ENCODE measurements around the gene ACOT7. TPM values are rescaled to one million over a fixed set of nuclear protein-coding genes. Genes with fewer than 3 reads are reported as not detected.

ACOT7 gene
- total RNA-seq, 1 donor from 2014 or later = 128 TPM

DNA sequence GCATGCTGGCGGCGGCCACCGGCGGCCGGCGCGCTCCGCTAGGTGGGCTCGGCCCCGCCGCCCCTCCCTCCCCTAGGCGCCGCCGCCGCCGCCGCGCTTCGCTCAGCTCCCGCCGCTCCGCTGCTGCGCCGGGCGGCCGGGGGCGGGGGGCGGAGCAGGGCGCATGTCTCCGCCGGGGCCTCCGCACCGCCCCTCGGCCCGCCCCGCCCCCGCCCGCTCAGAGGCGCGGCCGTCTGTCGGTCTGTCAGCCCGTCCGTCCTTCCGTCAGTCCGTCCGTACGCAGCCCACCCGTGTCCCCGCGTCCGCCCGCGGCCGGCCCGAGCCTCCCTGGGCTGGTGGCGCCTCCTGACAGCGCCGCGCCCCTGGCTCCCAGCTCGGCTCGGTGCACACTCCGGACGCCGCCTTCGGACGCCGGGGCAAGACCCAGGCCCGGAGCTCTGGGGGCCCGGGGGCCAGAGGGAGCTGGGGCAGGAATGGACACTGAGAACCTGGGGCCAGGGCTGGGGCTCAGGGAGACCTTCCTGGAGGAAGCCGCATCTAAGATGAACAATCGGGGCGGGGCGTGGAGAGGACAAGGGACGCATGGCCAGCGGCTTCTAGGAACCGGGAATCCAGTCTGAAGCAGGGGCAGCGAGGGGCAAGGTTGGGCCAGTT, 132.5 kb downstream of the ACOT7 start, which contains the start of gene GPR153:
Gene GPR153 (minus strand): TSS at position 138 of the 654 bp plus-strand sequence. CDS start 6,193 bp downstream, outside the sequence.
- peak; percentile 35 for DNase-seq (ENCODE audit: low spot score)

DNA sequence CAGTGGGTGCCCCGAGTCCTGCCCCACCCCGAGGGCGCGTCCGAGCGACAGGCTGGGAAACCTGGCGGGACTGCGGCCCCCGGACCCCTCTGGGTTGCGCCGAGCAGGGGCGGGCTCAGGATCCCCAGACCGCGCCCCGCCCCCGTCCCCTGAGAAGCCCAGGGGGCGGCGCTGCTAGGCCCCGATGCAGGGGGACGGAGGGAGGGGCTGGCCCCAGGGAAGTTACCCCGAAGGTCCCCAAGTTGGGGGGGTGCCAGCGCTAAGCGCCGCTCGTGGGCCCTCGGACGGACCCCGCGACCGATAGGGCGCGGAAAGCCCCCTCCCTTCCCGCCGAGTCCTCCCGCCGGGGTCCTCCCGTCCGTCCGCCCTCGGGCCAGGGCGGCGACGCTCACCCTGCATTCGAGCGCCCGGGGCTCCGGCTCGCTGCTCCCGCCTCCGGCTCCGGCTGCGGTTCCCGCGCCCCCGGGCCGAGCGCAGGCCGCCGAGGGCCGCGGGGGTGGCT, 133.1 kb downstream of the ACOT7 start:
- H3K4me3 Mint-ChIP-seq (ENCODE audit: low read depth) = no peak overlapping the region
- peaks cover 2% of the 10 kb centered on the region for H3K4me1 Mint-ChIP-seq (ENCODE audit: low read depth)
- H3K36me3 Mint-ChIP-seq (ENCODE audit: low read depth) = no peaks in the 10 kb centered on the region
- peaks cover 19% of the 10 kb centered on the region for H3K27me3 Mint-ChIP-seq (ENCODE audit: low read depth)
- intact Hi-C loops (cut with micrococcal nuclease) = no loop called here
- DNase-seq (ENCODE audit: low spot score) = no peak
- H3K27ac Mint-ChIP-seq = no peak overlapping the region
- H3K9me3 Mint-ChIP-seq = no peaks in the 10 kb centered on the region

More for the DNA sequence above, 132.5 kb downstream of the ACOT7 start, which contains the start of gene GPR153:
- intact Hi-C loops (cut with micrococcal nuclease) = no loop called here
- peak within 1 kb of the TSS; percentile 54 for H3K4me3 Mint-ChIP-seq (ENCODE audit: low read depth)
- H3K36me3 Mint-ChIP-seq (ENCODE audit: low read depth) = no peaks in the 10 kb centered on the region
- H3K27ac Mint-ChIP-seq = no peak within 1 kb of the TSS
- H3K9me3 Mint-ChIP-seq = no peaks in the 10 kb centered on the region
- peaks cover 2% of the 10 kb centered on the region for H3K4me1 Mint-ChIP-seq (ENCODE audit: low read depth)
- peaks cover 19% of the 10 kb centered on the region for H3K27me3 Mint-ChIP-seq (ENCODE audit: low read depth)

DNA sequence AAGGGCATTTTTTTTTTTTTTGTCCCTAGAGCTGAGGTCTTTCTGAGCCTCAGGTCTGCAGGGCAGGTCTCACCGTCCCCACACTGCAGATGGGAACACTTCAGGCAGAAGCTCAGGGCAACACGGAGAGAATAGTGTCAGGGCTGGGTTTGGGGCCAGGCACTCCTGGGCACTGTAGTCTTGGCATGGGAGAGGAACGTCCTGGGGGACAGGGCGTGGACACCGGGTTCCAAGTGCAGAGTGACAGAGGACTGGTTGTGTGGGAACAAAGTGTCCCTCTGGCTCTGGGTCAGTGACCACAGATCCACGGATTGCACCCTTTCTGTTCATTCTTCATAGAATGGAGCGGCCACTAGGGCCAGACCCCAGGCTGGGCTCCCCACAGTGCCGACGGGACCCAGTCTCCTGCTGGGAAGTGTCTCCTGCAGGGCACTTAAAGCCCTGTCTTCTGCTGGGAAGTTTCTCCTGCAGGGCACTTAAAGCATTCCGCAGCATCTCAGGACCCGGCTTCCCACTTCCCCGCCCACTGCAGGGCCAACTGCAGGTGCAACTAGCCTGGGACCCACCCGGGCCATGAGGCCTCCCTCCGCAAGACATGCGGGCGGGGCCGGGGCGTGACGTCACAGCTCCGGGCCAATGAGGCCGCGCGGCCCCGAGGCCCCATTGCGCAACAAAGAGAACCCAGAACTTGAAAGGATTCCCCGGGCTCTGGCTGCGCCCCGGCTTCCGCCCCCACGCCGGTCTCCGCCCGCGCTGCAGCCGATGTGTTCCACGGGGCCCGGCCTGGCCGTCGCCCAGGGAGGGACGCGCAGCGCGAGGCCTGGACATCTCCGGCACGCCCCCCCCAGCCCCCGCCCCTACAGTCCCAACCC, 133.8 kb downstream of the ACOT7 start:
- H3K27ac Mint-ChIP-seq = no peak overlapping the region
- no peaks in the 10 kb centered on the region for H3K36me3 Mint-ChIP-seq (ENCODE audit: low read depth)
- no peaks in the 10 kb centered on the region for H3K9me3 Mint-ChIP-seq
- H3K27me3 Mint-ChIP-seq (ENCODE audit: low read depth) = peaks cover 19% of the 10 kb centered on the region
- H3K4me1 Mint-ChIP-seq (ENCODE audit: low read depth) = peaks cover 2% of the 10 kb centered on the region
- intact Hi-C loops (cut with micrococcal nuclease) = no loop called here
- peak; percentile 74 for DNase-seq (ENCODE audit: low spot score)
- peak overlapping the region; percentile 62 for H3K4me3 Mint-ChIP-seq (ENCODE audit: low read depth)

DNA sequence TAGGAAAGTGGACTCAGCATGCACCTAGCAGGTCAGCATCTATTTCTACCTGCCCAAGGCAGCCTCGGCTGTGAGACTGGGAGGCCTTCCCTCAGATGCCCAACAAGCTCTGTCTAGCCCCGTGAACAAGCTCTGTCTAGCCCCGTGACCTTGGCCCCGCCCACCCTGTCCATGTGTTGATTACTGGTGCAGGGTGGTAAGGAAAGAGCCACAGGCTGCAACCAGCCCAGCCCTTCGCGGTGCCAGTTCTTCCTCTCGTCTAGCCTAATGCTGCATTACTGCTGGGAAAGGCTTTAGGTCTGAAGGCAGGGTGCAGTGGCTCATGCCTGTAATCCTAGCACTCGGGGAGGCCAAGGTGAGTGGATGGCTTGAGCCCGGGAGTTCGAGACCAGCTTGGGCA, 134.9 kb downstream of the ACOT7 start:
- peaks cover 2% of the 10 kb centered on the region for H3K4me1 Mint-ChIP-seq (ENCODE audit: low read depth)
- no peak overlapping the region for H3K4me3 Mint-ChIP-seq (ENCODE audit: low read depth)
- H3K36me3 Mint-ChIP-seq (ENCODE audit: low read depth) = no peaks in the 10 kb centered on the region
- intact Hi-C loops (cut with micrococcal nuclease) = no loop called here
- peaks cover 20% of the 10 kb centered on the region for H3K27me3 Mint-ChIP-seq (ENCODE audit: low read depth)
- no peaks in the 10 kb centered on the region for H3K9me3 Mint-ChIP-seq
- no peak for DNase-seq (ENCODE audit: low spot score)
- H3K27ac Mint-ChIP-seq = no peak overlapping the region

DNA sequence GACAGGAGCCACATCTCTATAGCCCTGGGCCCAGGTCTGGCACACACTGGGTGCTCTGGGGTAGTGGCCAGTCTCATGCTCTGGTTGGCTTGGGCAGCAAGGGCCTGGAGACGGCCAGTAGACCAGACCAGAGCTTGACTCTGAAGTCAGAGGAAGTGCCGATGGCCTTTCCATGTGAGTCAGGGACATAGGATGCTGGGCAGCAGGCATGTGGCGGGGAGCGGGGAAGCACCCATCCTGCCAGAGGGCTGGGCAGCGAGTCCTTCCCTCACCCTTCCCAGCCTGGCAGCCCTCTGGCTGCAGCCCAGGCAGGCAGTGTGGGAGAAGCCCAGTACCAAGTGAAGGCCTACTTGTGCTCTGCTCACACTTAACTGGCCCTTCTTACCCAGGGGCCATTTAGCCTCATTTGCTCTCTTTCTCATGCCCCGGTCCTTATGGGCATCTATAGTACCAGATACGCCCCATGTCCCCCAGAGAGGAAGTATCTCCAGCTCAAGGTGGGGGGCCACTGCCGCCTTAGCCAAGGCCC, 136.0 kb downstream of the ACOT7 start:
- H3K4me3 Mint-ChIP-seq (ENCODE audit: low read depth) = no peak overlapping the region
- H3K27me3 Mint-ChIP-seq (ENCODE audit: low read depth) = peaks cover 20% of the 10 kb centered on the region
- peaks cover 2% of the 10 kb centered on the region for H3K4me1 Mint-ChIP-seq (ENCODE audit: low read depth)
- DNase-seq (ENCODE audit: low spot score) = no peak
- no peaks in the 10 kb centered on the region for H3K9me3 Mint-ChIP-seq
- no peaks in the 10 kb centered on the region for H3K36me3 Mint-ChIP-seq (ENCODE audit: low read depth)
- no peak overlapping the region for H3K27ac Mint-ChIP-seq
- intact Hi-C loops (cut with micrococcal nuclease) = no loop called here

DNA sequence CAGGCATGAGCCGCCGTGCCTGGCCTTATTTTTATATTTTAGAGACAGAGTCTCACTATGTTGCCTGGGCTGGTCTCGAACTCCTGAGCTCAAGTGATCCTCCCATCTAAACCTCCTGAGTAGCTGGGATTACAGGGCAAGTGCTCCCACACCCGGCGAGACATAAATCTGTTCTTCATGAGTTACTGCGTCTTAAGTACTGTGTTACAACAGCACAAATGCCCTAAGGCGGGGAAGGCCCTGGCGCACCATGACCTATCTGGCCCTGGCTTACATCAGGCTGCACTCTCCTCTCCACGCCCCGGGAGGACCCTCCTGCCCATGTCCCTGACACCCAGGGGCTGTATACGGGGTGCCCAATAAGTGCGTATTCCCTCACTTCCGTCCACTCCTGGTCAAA, 136.9 kb downstream of the ACOT7 start:
- no peak for DNase-seq (ENCODE audit: low spot score)
- no peak overlapping the region for H3K27ac Mint-ChIP-seq
- H3K27me3 Mint-ChIP-seq (ENCODE audit: low read depth) = peaks cover 19% of the 10 kb centered on the region
- intact Hi-C loops (cut with micrococcal nuclease) = no loop called here
- H3K4me3 Mint-ChIP-seq (ENCODE audit: low read depth) = no peak overlapping the region
- peaks cover 2% of the 10 kb centered on the region for H3K4me1 Mint-ChIP-seq (ENCODE audit: low read depth)
- no peaks in the 10 kb centered on the region for H3K36me3 Mint-ChIP-seq (ENCODE audit: low read depth)
- H3K9me3 Mint-ChIP-seq = no peaks in the 10 kb centered on the region

DNA sequence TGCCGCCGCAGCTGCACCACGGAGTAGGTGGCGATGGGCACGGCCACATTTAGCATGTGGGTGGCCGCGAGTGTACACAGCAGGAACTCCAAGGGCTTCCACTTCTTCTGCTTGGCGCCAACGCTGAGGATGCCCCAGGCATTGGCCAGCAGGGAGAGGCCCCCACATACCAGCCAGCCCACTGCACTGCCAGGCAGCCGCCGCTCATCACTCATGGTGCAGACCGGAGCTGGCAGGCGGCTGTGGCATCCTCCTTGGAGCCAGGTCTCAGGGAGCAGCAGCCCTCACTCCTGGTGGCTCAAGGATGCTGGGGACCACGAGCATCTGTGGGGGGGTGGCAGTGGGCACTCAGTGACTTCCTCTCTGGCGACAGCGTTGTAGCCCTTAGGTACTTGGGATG, 138.9 kb downstream of the ACOT7 start:
- H3K4me3 Mint-ChIP-seq (ENCODE audit: low read depth) = no peak overlapping the region
- DNase-seq (ENCODE audit: low spot score) = no peak
- intact Hi-C loops (cut with micrococcal nuclease) = no loop called here

DNA sequence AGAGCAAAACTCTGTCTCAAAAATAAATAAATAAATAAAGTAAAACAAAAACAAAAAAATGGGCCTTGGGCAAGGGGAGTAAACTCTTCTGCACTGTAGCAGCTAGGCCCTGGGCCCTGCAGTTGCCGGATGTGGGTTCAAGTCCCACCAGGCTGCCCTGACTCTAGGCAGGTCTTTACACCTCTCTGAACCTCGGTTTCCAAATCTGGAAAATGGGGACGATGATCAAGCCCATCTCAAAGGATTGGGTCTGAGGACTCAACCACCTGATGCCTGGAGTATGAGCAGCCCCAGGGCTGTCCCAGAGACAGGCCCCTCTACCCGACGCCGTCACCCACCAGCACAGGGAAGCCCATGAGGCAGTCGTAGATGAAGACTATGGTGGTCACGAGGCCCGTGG, 140.2 kb downstream of the ACOT7 start:
- Mint-ChIP-seq H3K27me3 (ENCODE audit: low read depth) (peaks cover 21% of the 10 kb centered on the region), H3K4me1 (ENCODE audit: low read depth) (no peaks in the 10 kb centered on the region), H3K27ac (no peak overlapping the region), H3K9me3 (no peaks in the 10 kb centered on the region), H3K4me3 (ENCODE audit: low read depth) (no peak overlapping the region), H3K36me3 (ENCODE audit: low read depth) (no peaks in the 10 kb centered on the region)
- intact Hi-C loops (cut with micrococcal nuclease) = no loop called here
- no peak for DNase-seq (ENCODE audit: low spot score)

More for the DNA sequence above, 138.9 kb downstream of the ACOT7 start:
- peaks cover 28% of the 10 kb centered on the region for H3K27me3 Mint-ChIP-seq (ENCODE audit: low read depth)
- H3K9me3 Mint-ChIP-seq = no peaks in the 10 kb centered on the region
- no peak overlapping the region for H3K27ac Mint-ChIP-seq
- H3K4me1 Mint-ChIP-seq (ENCODE audit: low read depth) = no peaks in the 10 kb centered on the region
- no peaks in the 10 kb centered on the region for H3K36me3 Mint-ChIP-seq (ENCODE audit: low read depth)

DNA sequence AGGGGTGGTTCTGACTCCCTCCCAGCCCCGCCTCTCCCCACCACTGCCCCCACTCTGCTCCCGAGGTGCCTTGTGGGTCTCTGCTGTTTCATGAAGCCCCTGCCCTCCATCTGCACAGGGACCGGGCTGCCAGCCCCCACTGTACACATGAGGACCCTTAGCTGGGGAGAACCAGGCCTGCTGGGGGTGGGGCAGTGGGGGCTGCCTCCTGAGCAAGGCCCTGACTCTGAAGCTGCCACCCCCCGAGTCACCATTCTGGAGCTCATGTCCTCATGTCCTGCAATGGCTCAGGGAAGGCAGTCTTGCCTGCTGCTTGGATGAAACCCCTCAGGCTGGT, 141.2 kb downstream of the ACOT7 start:
- H3K36me3 Mint-ChIP-seq (ENCODE audit: low read depth) = no peaks in the 10 kb centered on the region
- peaks cover 30% of the 10 kb centered on the region for H3K27me3 Mint-ChIP-seq (ENCODE audit: low read depth)
- H3K27ac Mint-ChIP-seq = no peak overlapping the region
- no peak overlapping the region for H3K4me3 Mint-ChIP-seq (ENCODE audit: low read depth)
- DNase-seq (ENCODE audit: low spot score) = no peak
- intact Hi-C loops (cut with micrococcal nuclease) = no loop called here
- H3K4me1 Mint-ChIP-seq (ENCODE audit: low read depth) = no peaks in the 10 kb centered on the region
- H3K9me3 Mint-ChIP-seq = no peaks in the 10 kb centered on the region

DNA sequence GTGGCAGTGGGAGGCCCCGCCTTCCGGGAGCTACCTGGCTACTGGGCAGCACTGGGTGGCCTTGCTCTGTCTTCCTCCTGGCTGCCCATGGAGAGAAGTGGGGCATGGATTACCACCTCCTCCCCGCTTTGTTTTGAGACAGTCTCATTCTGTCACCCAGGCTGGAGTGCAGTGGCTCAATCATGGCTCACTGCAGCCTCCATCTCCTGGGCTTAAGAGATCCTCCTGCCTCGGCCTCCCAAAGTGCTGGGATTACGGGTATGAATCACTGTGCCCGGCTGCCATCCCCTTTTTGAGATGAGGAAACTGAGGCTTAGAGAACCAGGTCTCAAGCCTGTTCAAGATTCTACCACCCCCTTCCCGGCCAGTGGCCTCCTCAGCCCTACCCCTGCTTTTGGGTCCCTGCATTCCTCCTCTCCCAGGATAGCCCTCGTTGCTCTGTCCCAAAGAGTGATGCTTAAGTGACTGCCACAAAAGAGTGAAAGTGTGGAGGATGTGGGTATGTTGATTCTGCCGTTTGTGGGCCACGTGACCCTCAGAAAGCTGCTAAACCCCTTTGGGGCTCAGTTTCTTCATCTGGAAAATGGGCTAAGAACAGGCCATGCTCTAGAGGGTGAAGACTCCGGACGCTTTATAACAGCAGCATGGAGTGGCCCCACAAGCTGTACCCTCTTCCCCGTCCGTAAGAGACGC, 141.7 kb downstream of the ACOT7 start:
- Mint-ChIP-seq H3K4me3 (ENCODE audit: low read depth) (no peak overlapping the region), H3K36me3 (ENCODE audit: low read depth) (no peaks in the 10 kb centered on the region), H3K27ac (no peak overlapping the region), H3K9me3 (no peaks in the 10 kb centered on the region), H3K4me1 (ENCODE audit: low read depth) (no peaks in the 10 kb centered on the region), H3K27me3 (ENCODE audit: low read depth) (peaks cover 35% of the 10 kb centered on the region)
- intact Hi-C loops (cut with micrococcal nuclease) = no loop called here
- DNase-seq (ENCODE audit: low spot score) = no peak

DNA sequence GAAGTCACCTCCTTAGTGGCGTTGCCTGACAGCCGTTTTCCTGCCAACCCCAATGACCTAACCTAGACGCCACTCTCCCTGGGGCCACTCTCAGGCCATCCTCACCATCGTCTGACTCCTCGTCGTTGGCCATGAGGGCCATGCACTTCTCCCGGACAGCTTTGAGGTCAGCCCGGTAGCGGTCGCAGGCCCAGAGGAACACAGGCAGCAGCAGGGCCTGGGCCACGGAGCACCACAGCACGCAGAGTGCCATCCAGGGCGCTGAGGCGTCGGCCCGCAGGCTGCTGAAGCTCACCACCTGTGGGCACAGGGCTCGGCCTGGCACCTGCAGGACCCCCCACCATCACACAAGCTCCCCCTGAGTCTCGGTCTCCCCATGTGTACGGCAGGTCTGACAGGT, 142.3 kb downstream of the ACOT7 start:
- no peaks in the 10 kb centered on the region for H3K36me3 Mint-ChIP-seq (ENCODE audit: low read depth)
- no peak overlapping the region for H3K27ac Mint-ChIP-seq
- no peak overlapping the region for H3K4me3 Mint-ChIP-seq (ENCODE audit: low read depth)
- H3K4me1 Mint-ChIP-seq (ENCODE audit: low read depth) = peaks cover 4% of the 10 kb centered on the region
- no peak for DNase-seq (ENCODE audit: low spot score)
- H3K9me3 Mint-ChIP-seq = no peaks in the 10 kb centered on the region
- intact Hi-C loops (cut with micrococcal nuclease) = no loop called here
- H3K27me3 Mint-ChIP-seq (ENCODE audit: low read depth) = peaks cover 41% of the 10 kb centered on the region

DNA sequence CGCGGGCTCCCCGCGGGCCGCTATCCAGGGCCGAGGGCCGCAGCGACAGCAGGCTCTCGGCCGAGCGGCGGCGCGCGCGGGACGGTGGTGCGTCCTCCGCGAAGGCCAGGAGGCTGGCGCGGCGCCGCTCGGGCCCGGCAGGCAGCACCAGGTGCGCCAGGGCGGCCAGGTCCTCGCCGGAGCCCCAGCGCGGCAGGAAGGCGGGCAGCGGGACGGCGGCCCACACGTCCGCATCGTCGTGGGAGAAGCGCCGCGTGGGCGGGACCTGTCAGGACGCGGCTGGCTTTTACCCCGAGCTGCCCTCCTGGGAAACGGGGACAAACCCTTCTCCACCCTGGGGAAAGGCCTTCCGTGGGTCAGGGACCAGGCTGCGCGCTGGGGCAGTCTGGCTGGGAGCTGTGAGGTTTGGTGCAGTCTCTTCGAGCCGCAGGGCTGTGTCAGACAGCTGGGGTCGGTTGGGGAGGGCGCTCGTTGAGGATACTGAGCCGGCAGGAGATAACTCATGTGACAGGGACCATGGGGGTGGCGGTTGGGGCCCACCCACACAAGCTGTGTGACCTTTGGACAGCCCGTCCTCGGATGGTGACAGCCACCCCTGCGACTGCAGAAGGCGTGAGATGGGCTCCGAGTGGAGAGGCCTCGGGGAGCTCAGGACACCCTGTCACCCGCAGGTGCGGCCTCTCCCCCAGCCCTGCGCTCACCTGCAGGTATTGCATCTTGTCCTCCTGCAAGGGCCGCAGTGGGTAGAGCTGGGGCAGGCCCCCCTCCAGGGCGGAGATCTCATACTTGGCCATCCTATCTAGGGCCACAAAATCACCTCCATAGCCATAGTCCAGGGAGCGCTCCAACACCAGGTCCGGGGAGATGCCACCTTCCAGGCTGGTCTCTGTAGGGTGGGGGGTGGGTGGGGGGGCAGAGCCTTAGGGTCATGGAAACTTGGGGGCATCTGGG, 143.6 kb downstream of the ACOT7 start:
- Mint-ChIP-seq H3K27me3 (ENCODE audit: low read depth) (peaks cover 41% of the 10 kb centered on the region), H3K27ac (no peak overlapping the region), H3K4me1 (ENCODE audit: low read depth) (peaks cover 4% of the 10 kb centered on the region), H3K4me3 (ENCODE audit: low read depth) (no peak overlapping the region), H3K36me3 (ENCODE audit: low read depth) (no peaks in the 10 kb centered on the region), H3K9me3 (no peaks in the 10 kb centered on the region)
- intact Hi-C loops (cut with micrococcal nuclease) = loop anchor here (5.0 kb wide), 2 partner anchors 92 to 172 kb away; partner anchors contain the start of gene ESPN
- no peak for DNase-seq (ENCODE audit: low spot score)
